HuH-7.5 (cell line): ENCODE data around the gene MET.

Experiments
- DNase-seq: peaks from one replicate; pipeline ENCODE4 v3.0.0; 2011; ENCODE audit warnings: low spot score

Gene MET

DNA sequence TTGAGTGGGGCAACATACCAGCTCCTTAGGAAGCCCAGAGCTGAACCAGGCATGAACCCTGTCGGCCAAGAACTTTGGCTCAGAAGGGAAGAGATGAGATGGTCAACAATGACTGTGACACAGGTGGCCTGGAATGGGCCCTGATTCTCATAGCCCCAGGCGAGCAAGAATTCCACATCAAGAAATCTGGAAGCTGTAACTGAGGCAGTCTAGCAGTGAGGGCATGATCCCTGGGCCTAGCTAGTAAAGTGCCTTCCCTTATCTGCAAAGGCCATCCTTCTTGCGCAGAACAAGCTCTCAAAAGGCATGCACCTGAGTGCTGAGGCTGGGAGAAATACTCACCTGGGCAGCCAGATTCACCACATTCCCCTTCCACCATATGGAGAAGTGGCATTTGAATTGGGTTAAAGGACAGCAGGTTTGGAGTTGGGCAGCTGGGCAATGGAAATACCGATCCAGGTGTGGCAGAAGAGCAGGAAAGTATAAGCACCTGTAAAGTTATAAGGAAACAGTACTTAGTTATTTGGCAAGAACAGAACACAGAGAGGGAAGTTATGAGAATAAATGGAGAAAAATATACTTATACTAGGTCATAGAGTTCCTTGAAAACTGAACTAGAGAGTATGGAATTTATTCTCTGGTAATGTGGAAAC lies 111.8 kb downstream of the MET start:
- DNase-seq, result no peak

DNA sequence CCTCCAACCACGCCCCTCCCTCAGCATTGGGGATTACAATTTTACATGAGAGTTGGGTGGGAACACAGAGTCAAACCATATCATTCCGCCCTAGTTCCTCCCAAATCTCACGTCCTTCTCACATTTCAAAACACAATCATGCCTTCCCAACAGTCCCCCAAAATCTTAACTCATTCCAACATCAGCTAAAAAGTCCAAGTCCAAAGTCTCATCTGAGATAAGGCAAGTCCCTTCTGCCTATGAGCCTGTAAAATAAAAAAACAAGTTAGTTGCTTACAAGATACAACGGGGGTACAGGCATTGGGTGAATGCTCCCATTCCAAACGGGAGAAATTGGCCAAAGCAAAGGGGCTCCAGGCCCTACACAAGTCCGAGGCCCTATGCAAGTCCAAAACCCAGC lies 112.7 kb downstream of the MET start:
- no peak for DNase-seq

DNA sequence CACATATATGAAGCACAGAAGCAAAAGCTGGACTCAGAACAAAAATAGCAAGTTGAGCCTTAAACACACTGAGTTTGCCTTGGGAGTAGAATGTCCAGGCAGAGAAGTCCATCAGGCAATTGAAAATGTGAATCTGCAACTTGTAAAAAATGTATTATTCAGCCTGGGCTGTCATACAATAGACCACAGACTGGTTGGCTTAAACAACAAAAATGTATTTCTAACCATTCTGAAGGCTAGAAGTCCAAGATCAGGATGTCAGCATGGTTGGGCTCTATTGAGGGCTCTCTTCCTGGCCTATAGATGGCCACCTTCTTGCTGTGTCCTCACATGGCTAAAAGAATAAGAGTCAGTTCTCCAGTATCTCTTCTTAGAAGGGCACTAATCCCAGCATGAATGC lies 113.8 kb downstream of the MET start:
- DNase-seq, result no peak

- no peak for DNase-seq
Observed at GRCh38 chr7:116786791-116787443, 114.9 kb downstream of the MET start.

DNA sequence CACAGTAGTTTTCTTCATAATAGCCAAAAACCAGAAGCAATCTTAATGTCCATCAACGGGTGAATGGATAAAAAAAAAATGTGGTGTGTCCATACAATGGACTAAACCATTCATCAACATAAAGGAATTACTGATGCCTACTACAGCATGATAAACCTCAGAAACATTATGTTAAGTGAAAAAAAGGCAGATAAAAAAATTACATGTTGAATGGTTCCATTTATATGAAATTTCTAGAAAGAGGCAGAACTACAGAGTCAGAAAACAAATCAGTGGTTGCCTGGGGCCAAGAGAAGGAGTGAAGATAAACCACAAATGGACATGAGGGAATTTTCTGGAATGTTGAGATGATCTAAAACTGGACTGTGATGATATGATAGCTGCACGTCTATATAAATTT lies 115.9 kb downstream of the MET start:
- no peak for DNase-seq

DNA sequence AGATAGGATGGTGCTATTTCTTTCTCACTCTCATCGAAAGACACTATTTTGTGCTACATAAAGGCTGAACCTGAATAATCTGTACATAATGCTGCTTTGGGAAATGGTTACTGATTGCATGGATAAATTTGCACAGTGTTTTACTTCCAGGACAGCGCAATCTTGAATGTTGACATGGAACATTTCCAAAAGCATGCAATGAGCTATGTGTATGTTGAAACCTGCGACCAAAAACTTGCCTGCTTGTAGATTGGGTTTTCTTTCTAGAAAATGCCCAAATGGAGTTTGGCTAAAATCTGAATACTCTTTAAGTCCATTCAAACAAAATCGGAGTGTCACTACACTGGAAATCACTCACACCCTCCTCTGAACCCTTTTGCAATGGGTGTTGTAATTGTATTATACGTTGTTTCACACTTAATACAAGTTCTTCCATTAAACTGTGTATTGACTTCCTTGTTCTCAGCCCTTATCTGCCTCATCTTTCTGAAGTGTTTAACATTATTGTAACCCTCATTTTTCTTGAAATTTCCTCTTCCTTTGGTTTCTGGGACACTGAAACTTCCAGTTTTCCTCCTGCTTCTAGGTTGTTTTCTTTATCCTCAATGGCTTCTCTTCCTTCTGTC lies 116.7 kb downstream of the MET start:
- DNase-seq, result no peak

DNA sequence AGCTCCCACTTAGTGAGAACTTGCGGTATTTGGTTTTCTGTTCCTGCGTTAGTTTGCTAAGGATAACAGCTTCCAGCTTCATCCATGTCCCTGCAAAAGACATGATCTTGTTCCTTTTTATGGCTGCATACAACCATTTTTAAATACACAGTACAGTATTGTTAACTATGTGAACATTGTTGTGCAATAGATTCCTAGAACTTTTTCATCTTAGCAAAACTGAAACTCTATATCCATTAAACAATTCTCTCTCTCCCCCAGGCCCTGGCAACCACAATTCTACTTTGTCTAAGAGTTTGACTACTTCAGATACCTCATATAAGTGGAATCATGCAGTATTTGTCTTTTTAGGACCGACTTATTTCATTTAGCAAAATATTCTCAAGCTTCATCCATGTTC lies 118.0 kb downstream of the MET start:
- no peak for DNase-seq

DNA sequence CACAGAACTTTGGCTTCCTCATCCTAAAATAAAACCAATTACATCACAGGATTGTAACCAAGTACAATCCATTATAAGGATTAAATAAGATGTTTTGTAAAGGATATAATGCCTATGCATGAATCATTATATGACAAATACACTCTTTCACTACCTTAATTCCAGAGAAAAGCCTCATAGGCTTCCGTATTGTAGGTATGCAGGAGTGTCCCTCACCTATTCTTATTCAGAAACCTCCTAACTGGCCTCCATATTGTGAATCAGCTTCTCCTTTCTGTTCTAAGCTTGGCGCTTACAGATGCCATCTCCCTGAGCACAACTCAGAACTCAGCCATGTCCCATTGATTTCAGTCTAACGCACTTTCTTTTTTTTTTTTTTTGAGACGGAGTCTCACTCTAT lies 120.8 kb downstream of the MET start:
- no peak for DNase-seq

DNA sequence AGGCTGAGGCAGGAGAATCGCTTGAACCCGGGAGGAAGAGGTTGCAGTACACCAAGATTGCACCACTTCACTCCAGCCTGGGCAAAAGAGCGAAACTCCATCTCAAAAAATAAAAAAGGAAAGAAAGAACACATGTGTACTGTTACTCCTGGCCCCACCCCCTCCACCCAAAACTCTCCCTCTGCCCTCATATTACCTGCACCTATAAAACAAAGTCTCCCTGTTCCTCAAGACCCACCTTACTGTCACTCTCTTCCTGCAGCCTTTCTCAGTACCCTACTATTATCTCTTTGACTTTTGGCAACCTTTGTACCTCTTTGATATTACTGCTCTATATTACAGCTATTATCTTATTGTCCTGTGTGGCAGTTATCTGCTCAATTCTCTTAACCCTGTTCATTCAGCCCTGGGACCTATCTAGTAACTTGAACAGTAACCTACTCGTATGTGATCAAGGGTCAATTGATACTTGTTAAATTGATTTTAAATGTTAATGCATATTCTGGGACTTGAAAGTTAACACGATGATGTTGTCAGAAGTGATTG lies 121.9 kb downstream of the MET start:
- no peak for DNase-seq

- DNase-seq, result no peak
Observed at GRCh38 chr7:116796471-116796870, 124.5 kb downstream of the MET start.

- no peak for DNase-seq
Observed at GRCh38 chr7:116797612-116798011, 125.6 kb downstream of the MET start.

GRCh38 chr7:116798232-116798631 lies 126.2 kb downstream of the MET start:
- DNase-seq, result no peak

GRCh38 chr7:116799916-116800315 lies 127.9 kb downstream of the MET start:
- no peak for DNase-seq

DNA sequence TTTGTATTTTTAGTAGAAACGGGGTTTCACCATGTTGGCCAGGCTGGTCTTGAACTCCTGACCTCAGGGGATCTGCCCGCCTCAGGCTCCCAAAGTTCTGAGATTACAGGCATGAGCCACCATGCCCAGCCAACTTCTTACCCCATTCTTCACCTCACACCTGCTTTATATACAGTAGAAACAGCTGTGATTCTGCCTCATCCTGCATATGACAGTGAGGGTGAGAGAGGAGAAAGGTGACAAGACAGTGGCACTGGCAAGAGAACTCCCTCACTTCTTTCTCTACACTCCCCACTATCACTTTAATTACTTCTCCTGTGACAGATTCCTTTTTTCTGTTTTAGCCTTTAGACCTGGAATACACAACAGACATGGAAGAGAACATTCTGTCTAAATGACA lies 128.6 kb downstream of the MET start:
- no peak for DNase-seq

- no peak for DNase-seq
Observed at GRCh38 chr7:116801092-116801710, 129.2 kb downstream of the MET start.

DNA sequence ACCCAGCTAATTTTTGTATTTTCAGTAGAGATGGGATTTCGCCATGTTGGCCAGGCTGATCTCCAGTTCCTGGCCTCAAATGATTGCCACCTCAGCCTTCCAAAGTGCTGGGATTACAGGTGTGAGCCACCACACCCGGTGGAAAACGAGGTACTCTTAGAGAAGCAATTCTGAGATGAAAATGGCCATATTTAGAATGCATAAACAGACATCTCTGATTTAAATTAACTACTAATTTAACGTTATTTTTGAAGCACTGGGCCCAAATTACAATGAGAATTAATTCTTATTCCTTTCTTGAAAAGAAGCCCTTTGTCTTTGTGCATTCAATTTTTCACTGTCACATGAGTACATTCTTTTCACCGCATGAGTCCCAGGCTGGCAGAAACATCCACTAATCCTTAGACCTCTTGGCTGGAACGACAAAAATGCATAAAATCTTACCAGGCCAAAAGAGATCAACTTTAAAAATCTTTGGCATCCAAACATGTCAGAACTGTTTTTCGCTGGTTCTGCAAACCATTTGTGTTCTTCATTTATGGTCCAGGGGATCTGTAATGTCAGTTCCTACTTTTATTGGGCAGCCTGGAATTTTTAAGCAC lies 130.2 kb downstream of the MET start:
- DNase-seq, result no peak

- DNase-seq, result no peak
Observed at GRCh38 chr7:116802746-116803152, 130.8 kb downstream of the MET start.

DNA sequence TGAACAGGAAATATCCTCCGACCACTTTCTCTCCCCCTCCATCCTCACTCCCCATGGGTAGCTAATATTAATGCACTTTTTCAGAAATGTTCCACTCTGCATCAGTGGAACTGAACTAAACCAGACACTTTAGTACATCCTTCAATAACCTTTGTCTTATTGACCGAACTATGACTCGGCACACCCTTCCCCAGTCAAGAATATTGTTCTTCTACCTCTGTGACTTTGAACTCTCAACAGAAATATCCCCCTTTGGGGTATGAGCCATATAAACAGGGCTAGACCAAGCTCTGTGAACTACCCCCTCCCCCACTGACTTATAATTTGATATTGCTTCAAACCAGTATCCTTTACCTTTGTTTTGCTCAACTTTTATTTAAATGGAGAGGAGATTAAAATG lies 132.5 kb downstream of the MET start:
- DNase-seq, result no peak

DNA sequence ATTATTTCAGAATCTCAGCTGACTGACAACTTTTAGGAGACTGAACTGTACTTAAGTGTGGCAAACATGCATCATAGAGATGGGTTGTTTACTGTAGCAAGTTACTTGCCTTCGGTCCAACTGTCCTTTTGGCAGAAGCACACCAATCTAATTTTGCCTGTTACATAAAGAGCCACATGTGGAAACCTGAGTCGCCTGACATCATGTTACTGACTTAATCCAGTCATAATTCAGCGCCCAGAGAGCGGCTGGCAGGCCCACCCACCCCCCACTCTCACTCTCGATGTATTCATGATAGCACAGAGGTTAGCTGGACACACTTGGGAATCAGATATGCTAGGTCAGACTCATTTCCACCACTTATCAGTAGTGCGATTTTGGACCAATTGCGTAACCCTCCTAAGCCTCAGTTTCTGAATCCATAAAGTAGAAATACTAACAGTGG lies 133.1 kb downstream of the MET start:
- no peak for DNase-seq

DNA sequence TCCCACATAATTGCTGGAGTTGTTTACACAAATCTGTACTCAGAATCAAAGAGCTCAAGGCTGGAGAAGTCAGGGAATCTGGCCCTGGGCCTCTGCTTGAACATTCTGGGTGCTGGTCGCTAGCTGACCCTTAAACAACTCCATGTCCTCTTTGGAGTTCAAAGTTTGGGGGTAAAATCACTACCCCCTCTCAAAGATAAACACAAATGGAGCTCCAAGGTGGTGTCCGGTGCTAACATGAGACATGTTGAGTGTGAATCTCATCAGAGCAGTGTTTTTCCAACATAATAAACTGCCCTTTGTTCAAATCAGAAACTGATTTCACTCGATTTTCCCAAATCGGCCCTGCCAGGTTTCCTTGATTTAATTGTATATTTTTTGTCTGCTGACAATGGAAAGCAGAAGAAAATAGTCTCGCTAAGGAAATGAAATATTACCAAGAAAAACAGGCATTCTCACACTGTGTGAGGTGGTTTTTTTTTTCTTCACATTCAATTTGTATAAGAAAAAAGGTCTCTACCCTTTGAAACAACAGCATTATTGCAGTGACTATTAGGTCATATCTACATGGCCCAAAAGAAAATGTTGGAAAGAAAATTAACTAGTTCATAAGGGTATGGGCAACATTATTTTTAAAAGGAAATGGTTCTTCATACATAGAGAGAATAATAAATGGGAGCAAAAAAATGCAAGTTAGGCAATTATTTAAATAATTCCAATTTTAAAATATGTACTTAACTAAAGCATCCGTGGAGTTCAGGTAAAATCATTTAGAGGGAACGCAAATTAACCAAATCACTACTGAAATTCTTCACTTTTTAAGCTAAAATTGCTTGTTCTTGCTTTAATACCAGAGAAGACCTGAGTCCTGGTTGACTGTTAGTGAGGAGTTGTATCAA lies 134.3 kb downstream of the MET start:
- DNase-seq, result no peak

DNA sequence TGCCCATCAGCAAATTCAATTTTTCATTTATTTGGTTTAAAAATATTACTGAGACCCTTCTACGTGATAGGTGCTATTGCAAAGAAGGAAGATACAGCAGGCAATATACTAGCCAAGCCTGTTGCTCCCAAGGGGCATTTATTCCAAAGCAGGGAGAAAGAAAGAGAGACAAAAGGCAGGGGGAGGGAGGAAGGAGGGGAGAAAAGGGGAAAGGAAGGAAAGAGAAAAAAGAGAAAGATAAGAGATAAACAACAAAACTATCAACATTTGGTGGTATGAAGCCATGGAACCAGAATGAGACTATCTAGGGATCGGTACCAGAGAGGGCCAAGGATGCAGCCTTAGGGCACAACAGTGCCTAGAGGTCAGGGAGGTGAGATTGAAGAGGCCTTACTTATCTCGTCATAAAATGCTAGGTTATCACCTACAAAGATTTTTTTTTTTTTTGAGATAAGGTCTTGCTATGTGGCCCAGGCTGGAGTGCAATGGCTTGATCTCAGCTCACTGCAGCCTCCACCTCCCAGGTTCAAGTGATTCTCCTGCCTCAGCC lies 135.1 kb downstream of the MET start:
- DNase-seq, result no peak
